HG02840 (cell line): ENCODE measurements around the gene ABCG1.

Source experiments
- ATAC-seq: cut with Tn5 transposase; IDR thresholded peaks from one replicate; pipeline ENCODE4 v1.9.1; 2021; ENCODE audit warnings: mild to moderate bottlenecking, moderate library complexity, moderate number of reproducible peaks; ENCODE audit not compliant: unreplicated experiment, low FRiP score

Gene ABCG1

GRCh38 chr21:42300956-42301355, 82.0 kb downstream of the ABCG1 start:
- ATAC-seq, result no peak

DNA sequence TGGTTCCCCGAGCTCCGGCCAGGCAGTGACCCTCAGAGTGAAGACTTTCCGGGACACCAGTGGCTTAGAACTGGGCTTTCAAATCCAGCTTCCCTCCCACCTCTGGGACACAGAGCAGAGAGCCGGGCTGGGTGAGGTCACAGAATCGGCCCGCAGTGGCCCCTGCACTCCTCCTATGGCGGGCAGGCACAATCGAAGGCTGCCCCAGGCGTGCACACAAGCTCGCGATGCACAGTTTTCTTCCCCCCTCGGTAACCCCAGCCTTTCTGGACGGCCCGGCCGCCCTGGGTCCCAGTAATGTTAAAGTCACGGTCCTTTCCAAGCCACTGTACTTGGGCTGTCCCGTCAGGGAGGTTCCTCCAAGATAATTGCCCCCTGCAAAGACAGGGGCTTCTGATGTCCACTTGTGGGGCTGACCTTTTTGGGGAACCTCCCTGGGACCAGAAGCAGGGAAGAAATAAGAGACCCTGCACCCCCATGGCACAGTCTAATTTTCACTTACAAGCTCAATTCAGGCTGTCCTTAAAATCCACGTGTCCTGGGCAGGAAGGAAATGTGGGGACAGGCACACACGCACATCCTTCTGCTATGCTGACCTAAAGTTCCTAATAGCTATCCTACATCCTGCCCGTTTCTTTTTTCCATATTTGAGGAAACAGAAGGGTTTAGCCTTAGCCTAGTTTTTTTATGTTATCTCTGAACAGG, 82.6 kb downstream of the ABCG1 start:
- ATAC-seq, result no peak

GRCh38 chr21:42302076-42302650, 83.2 kb downstream of the ABCG1 start:
- ATAC-seq, result no peak

GRCh38 chr21:42302794-42303193, 83.9 kb downstream of the ABCG1 start:
- no peak for ATAC-seq

GRCh38 chr21:42303443-42303842, 84.5 kb downstream of the ABCG1 start:
- ATAC-seq, result no peak

- no peak for ATAC-seq
These were observed 85.9 kb downstream of the ABCG1 start for GRCh38 chr21:42304556-42305454.

DNA sequence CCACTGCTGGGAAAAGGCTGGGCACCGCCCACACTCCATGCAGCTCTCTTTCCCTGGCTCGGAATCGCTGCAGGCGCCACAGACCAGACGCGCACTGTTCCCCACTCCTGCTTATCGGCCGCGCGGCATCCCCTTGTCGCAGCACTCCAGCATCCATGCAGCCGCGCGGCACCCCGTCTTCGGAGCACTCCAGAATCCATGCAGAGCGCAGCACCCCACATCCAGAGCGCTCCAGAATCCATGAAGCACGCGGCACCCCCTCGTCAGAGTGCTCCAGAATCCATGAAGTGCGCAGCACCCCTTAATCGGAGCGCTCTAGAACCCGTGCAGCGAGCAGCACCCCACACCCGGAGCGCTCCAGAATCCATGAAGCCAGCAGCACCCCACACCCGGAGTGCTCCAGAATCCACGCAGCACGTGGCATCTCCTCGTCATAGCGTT, 86.8 kb downstream of the ABCG1 start:
- no peak for ATAC-seq

- no peak for ATAC-seq
These were observed 87.6 kb downstream of the ABCG1 start for GRCh38 chr21:42306366-42307035.

DNA sequence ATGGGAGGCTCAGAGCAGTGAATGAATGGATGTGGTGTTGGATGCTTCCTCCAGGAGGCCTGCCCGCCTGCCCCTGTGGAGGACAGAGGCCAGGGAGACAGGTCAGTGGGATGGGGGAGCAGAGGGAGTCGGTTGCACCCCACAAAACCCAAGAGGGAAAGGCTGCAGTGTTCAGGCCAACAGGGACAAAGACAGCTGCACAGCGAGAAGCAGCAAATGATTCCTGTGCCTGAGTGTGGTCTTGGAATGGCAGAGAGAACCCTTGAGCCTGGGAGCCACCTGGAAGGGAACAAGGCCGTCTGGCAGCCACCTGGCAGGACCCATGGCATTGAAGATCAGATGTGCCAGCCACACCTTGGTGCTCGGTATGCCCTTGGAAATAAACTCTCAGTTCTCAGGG, 88.2 kb downstream of the ABCG1 start:
- ATAC-seq, result no peak

DNA sequence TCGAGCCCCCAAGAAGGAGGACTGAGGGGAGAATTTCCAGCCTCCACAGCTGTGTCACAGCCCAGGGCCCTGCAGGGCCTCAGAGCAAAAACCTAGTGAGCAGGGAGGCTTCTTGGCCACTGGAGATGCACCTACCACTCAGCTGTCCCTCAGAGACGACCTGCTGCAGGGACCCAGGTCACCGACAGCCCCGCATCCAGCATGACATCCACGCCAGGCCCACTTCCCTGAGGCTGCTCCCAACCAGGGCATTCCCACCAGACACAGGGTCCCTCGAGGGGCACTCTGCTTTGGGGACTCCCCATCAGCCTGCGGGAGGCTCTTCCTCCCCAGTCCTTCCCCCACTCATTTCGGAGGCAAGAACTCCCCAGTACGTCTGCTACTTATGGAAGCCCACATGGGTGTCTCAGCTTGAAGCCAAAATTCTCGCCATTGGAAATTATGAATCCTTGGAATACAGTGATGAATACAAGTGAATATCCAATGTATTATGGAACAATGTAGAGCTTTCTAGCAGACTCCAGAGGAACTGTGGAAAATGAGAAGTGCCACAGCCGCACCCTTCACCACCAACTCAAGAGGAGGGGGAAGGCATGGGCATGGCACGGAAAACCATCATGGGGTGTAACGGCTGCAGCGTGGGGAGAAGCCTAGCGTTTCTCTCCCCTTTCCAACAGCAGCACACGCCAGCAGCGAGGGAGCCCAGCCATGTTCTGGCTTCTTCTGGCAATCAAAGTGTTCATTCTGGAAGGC, 89.4 kb downstream of the ABCG1 start:
- ATAC-seq, result no peak

DNA sequence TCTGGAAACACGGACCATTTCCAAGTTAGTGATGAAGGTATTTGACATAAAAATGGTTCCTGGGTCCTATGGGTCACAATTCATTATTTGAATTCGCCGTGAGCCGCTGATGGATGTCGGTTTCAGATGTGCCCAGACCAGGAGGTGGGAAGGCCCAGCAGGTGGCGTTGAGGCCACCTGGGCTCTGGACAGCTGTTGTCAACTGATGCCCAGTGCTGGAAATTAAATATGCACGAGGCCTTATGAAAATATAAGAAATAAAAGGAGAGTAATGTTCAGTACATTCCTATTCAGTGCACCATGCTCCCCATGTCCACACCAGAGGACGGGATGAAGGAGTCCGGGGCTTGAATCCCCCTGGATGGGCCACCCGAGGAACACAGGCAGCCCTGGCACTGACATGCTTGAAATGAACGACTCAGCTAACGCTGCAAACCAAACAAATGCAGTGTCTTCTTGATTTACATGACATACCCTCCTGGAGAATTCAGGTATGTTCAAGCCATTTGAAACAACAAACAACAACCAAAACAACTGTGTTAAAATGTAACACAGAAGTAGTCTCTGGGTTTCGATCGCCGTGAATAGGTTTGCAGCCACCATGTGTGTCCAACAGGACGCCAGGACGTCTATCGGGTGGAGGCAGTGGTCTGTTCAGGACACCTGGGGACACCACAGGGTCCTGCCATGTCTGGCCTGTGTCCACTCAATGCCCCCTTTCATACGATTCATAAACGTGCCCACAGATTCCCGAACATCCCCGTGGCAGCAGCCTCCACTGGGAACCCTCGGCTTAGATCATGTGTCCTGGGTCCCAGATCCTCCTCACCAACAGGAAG, 90.2 kb downstream of the ABCG1 start:
- no peak for ATAC-seq

DNA sequence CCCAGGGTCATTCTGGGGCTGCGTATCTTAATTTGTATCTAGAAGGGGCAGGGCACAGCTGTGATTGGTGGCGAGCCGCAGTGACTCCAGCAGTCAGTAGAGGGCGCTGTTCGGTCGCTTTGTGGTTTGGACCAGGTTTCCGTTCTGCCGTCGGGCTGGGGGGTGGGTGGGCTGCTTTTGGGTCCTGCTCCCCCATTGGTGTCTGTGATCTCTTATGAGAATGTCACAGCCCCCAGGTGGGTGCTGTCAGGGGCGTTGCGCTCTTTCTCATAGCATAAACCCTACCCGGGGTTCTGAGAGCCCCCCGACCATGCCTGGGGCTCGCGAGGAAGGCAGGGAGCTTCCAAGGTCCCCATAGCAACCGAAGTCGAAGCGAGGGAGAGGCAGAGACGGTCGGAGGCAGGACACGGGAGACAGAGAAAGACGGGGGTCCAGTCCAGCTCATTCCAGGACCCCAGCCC, 90.8 kb downstream of the ABCG1 start:
- ATAC-seq, result no peak

GRCh38 chr21:42310411-42311001, 91.6 kb downstream of the ABCG1 start:
- ATAC-seq, result no peak

DNA sequence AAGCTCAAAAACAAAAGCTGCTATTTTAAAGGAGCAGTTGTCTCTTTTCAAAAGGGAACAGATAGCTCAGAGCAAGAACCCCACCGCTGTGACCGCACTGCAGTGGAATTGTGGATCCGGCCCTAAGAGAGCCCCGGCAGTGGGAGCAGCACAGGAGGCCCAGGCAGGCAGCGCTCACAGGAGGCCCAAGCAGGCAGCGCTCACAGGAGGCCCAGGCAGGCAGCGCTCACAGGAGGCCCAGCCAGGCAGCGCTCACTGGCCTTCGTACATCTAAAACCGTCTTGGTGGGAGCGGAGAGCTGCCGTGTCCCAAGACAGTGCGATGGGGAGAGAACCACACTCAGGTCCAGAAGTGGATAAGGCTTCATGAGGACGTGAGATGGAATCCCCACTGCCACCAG, 92.2 kb downstream of the ABCG1 start:
- no peak for ATAC-seq

DNA sequence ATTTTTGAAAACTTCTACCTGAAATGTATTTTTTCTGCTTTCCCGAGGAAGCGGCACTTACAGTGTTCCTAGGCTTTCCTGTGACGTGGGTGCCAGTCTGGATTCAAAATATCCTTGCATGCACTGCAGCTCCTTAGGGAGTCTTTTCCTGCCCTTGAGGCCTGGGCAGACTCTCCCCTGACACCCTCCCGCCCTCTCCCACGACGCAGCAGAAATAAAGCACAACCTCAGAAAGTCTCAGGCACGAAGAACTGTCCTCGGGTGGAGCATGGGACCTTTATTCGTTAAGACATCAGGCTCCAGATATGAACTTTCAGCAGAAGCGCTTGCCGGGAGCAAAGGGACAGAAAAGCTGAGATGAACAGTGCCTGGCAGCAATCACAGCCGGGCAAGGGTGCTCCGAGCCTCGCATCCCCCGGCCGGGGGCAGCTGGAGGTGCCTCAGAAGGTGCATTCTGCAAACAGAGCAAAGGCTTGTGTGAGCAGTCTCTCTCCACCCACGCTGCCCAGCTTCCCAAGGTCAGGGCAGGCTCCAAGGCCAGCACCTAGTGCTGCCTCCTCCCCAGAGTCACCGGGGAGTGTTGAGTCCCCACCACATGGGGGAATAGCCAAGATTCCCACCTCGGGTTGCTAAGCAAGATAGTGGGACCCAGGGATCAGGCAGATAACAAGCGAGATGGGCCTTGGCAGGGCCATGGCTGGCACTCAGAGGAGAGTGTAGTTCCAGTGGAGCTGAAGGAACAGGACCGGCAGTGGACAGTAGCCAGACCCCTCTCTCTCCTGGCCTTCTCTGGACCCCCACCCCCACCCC, 93.1 kb downstream of the ABCG1 start:
- no peak for ATAC-seq

- ATAC-seq, result no peak
These were observed 93.7 kb downstream of the ABCG1 start for GRCh38 chr21:42312626-42313104.

- ATAC-seq, result no peak
These were observed 94.6 kb downstream of the ABCG1 start for GRCh38 chr21:42313501-42313969.
